ENCODE measurements around the gene CELA1. TPM values are rescaled to one million over a fixed set of nuclear protein-coding genes. Genes with fewer than 3 reads are reported as not detected.

The CELA1 gene
- total and polyA plus RNA-seq, 10 of the 15 experiments (the other 5 are each of a cell fraction or from before 2014, with no cell fraction given), result not detected

GRCh38 chr12:51293696-51294095, 52.8 kb downstream of the CELA1 start:
- TF ChIP-seq SIN3A (IDR thresholded peaks at IDR 0.05; ENCODE audit: low read depth, low read length), result no peak
- no peak for TF ChIP-seq RB1 (IDR thresholded peaks at IDR 0.05; ENCODE audit: borderline replicate concordance)
- TF ChIP-seq NR2C2 (IDR thresholded peaks at IDR 0.05; ENCODE audit: borderline replicate concordance, control insufficient read depth, insufficient read length, low read depth), result no peak
- no peak for TF ChIP-seq IKZF2 (IDR thresholded peaks at IDR 0.05)
- TF ChIP-seq ELK1 (IDR thresholded peaks at IDR 0.05; ENCODE audit: low read depth, low read length), result no peak
- TF ChIP-seq SMC3 (IDR thresholded peaks at IDR 0.05; ENCODE audit: borderline replicate concordance, low read length), result no peak
- TF ChIP-seq ZSCAN29 (IDR thresholded peaks at IDR 0.05), result no peak
- TF ChIP-seq RELB (IDR thresholded peaks at IDR 0.05; ENCODE audit: low read depth), result no peak
- in situ Hi-C loops (cut with MboI) (no loop called here), intact Hi-C loops (cut with micrococcal nuclease; ENCODE audit: unreplicated experiment) (no loop called here)
- POLR2A ChIA-PET, result interaction anchor here (1.2 kb wide), 1 partner anchor 27 kb away, joined by 3 read pairs; no protein-coding TSS in a partner anchor
- Histone ChIP-seq H3K4me3 (no peak overlapping the region), H3K79me2 (ENCODE audit: control insufficient read depth, insufficient read depth, low read length) (no peaks in the 10 kb centered on the region), H3K27me3 (replicated peaks in 1 of 2; ENCODE audit: control insufficient read depth in 2 of 2, insufficient read depth in 2 of 2, low read length in 1 of 2) (no peaks in the 10 kb centered on the region), H3K4me1 (ENCODE audit: control insufficient read depth, insufficient read depth, low read length) (no peaks in the 10 kb centered on the region), H3K9ac (ENCODE audit: control insufficient read depth, insufficient read depth, low read length) (no peak overlapping the region), H3K9me3 (replicated peaks; ENCODE audit: control insufficient read depth, insufficient read depth, low read length) (no peaks in the 10 kb centered on the region), H2AFZ (ENCODE audit: control insufficient read depth, low read depth, low read length) (no peak overlapping the region), H4K20me1 (ENCODE audit: control insufficient read depth, insufficient read depth) (no peaks in the 10 kb centered on the region), H3K27ac (ENCODE audit: control insufficient read depth, insufficient read depth) (no peak overlapping the region), H3K4me2 (ENCODE audit: control insufficient read depth, insufficient read depth) (no peak overlapping the region), H3K36me3 (ENCODE audit: control insufficient read depth in 2 of 2, insufficient read depth in 2 of 2, low read length in 1 of 2) (peaks cover 0 to 8% of the 10 kb centered on the region in 2 experiments; a peak in 1 of 4 replicates)
- RAD21 ChIA-PET (ENCODE audit: unreplicated experiment), result interaction anchor here (1.5 kb wide), 1 partner anchor 47 kb away, joined by 5 read pairs; no protein-coding TSS in a partner anchor
- no TSS peak for BruUV-seq (replicated peaks)
- SMC1A ChIA-PET (ENCODE audit: uncharacterized antibody, unreplicated experiment), result interaction anchor here (1.0 to 1.5 kb wide), 3 partner anchors 30 to 294 kb away, joined by 3 to 4 read pairs (median 4); no protein-coding TSS in a partner anchor
- CTCF ChIA-PET, result interaction anchor here (0.6 to 5.6 kb wide), 3 partner anchors 47 to 519 kb away, joined by 3 to 28 read pairs (median 3); no protein-coding TSS in a partner anchor
- no peak for DNase-seq (ENCODE audit: low read depth, low spot score)
- no peak for FAIRE-seq
- no peak for ATAC-seq
